Stimulated activated CD8-positive, alpha-beta memory T cell treated with anti-CD3 and anti-CD28 coated beads, Interleukin-4, amount 100 ng/mL, for 48 hours (primary cell): ENCODE measurements around the gene OLIG1.

ENCODE experiments used
- DNase-seq: peaks from one replicate; pipeline ENCODE4 v3.0.0-alpha.2; 2020

Gene OLIG1

DNA sequence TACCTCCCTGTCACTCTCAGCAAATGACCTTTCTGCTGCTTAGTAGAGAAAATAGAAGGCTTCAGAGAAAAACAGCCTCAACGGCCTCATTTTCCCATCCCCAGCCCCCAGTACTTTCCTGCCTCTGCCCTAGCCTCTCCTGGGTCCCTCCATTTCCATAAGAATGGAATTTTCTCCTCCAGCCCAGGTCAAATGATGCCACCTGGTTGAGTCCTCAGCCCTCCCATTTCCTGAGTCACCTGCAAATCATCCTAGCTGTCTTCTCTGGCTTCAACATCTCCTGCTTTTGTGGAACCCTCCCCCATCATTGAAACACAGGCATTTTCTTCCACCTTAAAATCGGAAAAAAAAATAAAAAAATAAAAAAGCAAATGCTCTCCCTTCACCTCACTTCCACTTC lies 35.1 kb downstream of the OLIG1 start:
- no peak for DNase-seq

DNA sequence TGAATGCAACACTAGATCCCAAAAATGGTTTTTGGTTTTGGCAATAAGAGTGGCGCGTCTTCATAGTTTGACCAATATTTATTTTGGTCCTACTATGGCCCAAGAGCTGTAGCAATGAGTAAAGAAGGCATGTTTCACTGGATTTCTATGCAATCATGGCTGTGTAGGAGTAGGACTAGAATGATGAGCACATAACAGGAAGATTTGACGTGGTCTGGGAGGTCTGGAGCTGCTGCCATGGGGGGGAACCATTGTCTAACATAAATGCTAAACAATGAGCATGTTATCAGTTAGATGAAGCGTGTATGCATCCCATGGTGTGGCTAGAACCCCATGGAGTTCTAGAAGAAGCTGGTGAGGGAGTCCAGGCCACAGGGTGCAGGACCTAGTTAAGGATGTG lies 38.3 kb downstream of the OLIG1 start:
- no peak for DNase-seq

DNA sequence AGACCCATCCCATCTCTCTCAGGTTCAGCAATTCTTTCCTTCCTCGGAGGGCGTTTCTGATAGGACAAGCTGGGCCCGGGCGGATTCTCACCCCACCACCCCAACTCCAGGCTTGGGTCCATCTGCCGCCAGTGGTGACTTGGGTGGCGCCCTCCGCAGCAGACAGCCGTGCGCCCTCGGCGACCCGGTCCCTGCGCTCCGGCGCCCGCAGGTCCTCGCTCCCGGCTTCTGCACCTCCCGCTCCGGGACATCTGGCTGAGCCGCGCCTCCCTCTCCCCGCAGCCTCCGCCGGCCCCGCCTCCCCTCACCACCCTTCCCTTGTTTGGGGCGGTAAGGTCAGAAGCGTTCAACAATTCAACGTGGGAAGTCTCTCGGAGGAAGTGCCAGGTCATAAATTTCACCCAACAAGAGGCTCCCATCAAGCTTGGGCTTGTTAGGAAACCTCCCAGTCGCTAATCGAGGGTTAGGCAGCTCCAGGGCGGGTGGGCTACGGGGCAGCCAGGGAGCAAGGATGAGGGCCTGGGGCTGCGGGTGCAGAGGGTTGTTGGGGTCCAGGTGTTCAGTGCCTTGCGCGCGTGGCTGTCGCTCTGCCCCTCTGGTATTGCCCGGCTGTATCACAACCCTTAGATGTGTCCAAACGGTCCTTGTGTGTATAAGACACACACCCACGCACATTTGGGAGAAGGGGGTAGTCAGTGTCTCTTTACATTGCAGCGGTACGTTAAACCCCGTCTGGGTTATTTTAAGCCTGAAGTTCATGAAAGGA lies 39.8 kb downstream of the OLIG1 start:
- peak; percentile 43 for DNase-seq

DNA sequence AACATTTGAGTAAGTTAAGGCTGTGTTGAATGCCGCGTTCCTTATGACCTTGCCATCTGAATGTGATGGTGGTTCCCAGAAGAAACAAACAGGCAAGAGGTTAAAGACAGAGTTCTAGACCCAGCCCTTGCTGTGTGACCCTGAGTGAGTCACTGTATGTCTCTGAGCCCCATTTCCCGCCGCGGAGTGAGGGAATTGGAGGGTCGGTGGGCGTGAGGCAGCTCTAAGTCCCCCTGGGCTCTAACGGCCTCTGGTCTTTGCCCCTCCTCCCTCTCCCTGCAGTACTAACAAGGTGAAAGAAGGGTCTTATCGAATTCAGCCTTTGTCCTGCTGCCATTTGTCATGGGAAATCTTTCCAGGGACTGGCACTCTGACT lies 40.4 kb downstream of the OLIG1 start:
- no peak for DNase-seq

DNA sequence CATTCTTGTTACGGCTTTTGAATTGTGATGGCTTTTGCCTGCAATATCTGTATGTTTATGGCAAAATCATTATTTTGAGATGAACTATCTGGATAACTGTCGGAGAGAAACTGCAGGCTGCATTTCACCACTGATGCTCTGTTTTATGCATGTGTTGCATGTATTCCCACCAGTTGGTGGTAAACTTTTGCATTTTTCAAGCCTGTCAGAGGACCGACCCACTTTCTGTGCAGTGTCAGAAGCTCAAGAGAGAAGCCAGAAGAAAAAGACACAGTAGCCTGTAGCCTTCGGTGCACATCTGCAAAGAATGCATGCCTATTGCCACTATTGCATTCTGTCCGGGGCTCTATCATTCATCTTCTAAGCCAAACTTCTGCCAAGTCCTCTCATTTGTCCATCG lies 41.6 kb downstream of the OLIG1 start:
- DNase-seq: no peak

DNA sequence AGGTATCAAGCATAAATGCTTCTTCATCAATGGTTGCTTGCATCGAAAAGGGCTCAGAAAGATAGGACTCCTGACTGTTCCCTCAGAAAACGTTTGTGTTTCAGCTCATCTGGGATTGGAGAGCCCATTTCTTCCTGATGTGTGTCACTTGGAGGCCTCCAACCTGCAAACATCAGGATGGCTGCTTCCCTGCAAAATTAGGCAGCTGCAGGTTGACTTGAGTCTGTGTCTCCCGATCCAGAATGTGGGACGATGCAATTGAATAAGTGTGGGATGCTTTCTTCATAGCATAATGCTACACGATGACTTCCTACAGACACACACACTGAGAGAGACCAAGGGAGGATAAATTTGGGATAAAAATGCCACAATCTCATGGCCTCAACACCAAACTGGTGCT lies 42.2 kb downstream of the OLIG1 start:
- no peak for DNase-seq

- DNase-seq: no peak
Observed at GRCh38 chr21:33112681-33113080, 42.7 kb downstream of the OLIG1 start.

DNA sequence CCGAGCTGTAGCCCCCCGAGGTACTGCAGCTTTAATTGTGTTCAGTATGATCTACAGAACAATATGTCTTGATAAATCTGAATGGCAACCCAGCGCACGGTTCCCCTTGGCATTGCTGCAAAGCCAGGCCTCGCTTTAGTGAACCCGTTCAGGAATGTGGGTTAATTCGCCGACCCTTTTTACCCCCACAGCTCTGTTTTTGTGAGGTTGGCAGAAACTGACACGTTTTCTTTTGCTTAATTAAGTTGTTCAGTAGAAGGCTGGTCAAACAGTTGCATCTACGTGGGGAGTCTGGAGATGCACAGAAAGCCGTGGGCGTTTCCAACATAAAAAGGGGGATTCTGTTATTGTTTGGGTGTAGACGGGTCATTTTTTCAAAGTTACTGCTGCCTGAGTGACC lies 43.2 kb downstream of the OLIG1 start:
- no peak for DNase-seq

- no peak for DNase-seq
Observed at GRCh38 chr21:33114276-33114675, 44.3 kb downstream of the OLIG1 start.

DNA sequence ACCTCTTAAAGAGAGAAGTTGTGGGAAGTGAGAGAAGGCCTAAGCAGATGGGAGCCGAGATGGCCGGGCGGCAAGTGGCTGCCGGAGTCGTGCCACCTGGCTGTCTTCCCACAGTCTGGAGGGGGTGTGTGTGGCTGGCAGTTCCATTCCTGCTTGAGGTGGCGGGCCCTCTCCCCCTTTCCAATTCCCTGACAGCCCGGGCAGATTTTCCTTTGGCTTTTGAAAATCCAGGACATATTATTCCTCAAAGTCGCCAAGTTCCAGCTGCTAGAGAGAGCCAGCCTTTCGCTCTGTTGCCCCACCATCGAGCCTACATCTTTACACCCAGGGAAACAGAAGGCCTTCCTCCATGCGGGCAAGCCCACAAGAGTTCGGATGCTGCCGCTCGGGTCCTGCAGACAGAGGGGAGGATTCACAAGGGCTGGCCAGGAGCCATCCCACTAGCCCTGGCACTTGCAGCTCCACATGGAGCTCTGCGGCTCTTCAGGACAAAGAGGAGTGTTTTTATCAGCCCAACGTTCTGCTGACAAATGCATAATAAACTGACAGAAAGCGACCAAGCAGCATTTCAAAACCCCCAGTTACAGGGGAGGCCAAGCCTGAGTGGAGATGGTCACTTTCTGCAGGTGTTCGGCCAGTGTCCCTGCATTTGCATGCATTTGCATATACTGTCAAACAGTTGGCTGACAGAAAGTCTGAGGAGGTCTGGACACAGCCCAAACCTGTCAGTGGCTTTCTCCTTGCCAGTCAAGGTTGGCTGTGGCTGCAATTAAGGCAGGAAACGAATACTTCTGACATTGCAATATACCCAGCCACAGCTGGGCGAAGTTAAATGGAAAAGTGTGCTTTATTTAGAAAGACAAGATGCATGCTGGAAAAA lies 45.9 kb downstream of the OLIG1 start:
- no peak for DNase-seq

DNA sequence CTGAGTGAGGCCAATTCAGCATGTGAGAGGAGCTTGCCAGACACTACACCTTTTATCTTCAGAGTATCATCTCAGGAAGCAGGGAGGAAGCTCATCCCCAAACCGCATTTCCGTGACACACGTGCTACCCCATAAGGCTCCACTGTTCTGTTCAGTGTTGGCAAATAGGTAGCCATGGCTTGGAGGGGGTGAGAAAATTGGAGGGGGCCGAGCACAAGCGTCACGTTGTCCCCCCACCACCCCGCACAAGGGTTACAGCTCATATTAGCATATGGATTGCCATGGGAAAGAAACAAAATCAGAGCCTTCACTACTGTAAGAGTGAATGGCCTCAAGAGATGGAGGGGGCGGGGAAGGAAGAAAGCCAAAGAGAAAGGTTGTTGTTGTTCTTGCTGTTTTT lies 46.7 kb downstream of the OLIG1 start:
- DNase-seq: no peak

DNA sequence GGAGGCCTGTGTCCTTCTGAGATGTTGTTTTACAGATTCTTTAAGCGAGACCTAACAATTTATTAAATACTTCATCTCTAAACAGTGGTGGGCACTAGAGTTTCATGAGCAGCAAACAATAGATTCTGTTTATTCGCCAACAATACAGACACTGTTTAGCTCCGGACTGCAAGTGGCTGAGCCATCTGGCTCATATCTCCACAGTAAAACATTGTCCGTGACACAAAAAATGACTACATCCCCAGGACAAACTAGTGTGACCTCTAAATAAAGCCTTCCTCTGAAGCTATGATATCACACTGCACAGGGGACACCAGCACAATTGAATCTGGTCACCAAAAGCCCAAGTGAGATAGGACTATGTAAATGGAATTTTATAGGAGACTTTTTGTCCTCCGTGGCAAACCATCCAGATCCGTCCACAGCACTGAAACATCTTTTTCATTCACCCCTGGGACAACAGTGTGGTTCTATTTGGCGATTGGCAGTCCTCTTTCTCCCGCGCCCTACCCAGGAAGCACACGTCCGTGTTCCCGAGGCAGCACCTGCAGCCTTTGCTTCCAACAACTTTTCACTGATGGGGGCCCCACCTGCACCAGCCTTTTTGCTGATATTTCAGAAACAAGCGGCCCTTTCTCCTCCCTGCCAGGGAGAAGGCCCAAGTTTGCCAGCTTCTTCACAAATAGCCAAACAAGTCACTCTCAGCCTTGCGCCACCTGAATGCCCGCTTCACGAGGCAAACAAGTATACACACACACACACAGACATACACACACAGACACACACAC lies 47.4 kb downstream of the OLIG1 start:
- no peak for DNase-seq
